AG04450 (cell line): Measurements from ENCODE around the gene IL37. TPM values are rescaled to one million over a fixed set of nuclear protein-coding genes. Genes with fewer than 3 reads are reported as not detected.

Source experiments
- CTCF ChIA-PET: fragments of 300-600, 350-600 bp; formaldehyde crosslinking; extraction: SDS; loops from one replicate; lab custom pipeline; 2022; ENCODE audit warnings: antibody characterized with exemption, inconsistent platforms; lab: Charles Lee
- POLR2A ChIA-PET: fragments of 350-600 bp; formaldehyde crosslinking; extraction: SDS; loops from one replicate; lab custom pipeline; 2021; ENCODE audit warnings: antibody characterized with exemption, inconsistent platforms; lab: Yijun Ruan, JAX
- DNase-seq: peaks from one replicate; pipeline ENCODE4 v3.0.0-alpha.2; 2011; ENCODE audit warnings: low read depth, low spot score
- H3K27ac ChIP-seq: one replicate; pipeline ENCODE4 v1.5.1; 2012; ENCODE audit warnings: low read depth, low read length, control low read depth
- H3K27me3 ChIP-seq: one replicate; pipeline ENCODE4 v1.6.0; 2012; ENCODE audit warnings: low read length; ENCODE audit not compliant: control insufficient read depth, insufficient read depth
- H3K4me3 ChIP-seq: 2 replicates; pipeline ENCODE4 v1.5.1; 2011; ENCODE audit warnings: mild to moderate bottlenecking, low read depth, low read length, control low read depth
- H3K9me3 ChIP-seq: 2 replicates; pipeline ENCODE4 v1.5.1; 2012; ENCODE audit warnings: low read length; ENCODE audit not compliant: control insufficient read depth, insufficient read depth
- polyA plus RNA-seq: library from polyadenylated mRNA; depleted of rRNA; stranded (reverse); fragments of >200 nt; gene quantifications from 2 replicates; pipeline ENCODE4 v1.2.3, GENCODE V29; 2011
- TF ChIP-seq, protein P1 (sequence below): IDR thresholded peaks from 2 replicates; pipeline ENCODE4 v1.5.1; 2011; ENCODE audit warnings: low read depth, low read length, control low read depth, inconsistent platforms

The IL37 gene
- polyA plus RNA-seq, 1 experiment: not detected

DNA sequence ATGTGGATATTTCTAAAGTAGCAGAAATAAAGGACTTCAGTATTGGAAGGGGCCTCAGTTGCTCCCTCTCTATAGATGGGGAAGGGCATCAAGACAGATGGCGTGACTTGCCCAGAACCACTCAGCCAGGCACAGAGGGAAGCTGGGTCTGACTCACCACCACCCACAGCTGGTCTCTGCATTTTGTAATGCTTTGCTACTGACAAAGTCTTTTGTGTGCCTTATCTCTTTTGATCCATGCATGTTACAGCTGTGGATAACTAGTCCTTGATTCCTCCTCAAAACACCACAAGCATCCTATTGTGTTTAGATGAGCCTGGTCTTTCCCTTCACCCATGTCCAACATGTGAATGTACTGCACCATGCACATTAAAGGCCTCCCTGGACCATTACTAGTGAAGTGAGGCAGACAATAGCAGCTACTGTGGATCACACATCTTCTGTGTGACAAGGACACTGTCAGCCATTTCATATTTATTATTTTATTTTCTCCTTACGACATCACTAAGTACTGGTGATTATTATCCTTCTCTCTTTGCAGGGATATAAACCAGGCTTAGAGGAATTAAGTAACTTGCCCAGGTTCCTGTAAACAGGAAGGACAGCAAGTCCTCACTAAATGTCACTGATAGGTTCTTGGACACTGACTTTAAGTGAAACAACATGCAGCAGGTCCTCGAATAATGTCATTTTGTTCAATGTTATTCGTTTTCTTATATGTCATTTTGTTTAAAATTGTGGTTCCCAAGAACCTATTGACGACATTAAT is 29.6 kb upstream of the IL37 start:
- no peaks in the 10 kb centered on the region for H3K27me3 ChIP-seq
- H3K4me3 ChIP-seq: no peak overlapping the region
- H3K27ac ChIP-seq: no peak overlapping the region
- peaks cover 3% of the 10 kb centered on the region; the same call in 1 of the 2 replicates for H3K9me3 ChIP-seq
- TF ChIP-seq, protein P1, sequence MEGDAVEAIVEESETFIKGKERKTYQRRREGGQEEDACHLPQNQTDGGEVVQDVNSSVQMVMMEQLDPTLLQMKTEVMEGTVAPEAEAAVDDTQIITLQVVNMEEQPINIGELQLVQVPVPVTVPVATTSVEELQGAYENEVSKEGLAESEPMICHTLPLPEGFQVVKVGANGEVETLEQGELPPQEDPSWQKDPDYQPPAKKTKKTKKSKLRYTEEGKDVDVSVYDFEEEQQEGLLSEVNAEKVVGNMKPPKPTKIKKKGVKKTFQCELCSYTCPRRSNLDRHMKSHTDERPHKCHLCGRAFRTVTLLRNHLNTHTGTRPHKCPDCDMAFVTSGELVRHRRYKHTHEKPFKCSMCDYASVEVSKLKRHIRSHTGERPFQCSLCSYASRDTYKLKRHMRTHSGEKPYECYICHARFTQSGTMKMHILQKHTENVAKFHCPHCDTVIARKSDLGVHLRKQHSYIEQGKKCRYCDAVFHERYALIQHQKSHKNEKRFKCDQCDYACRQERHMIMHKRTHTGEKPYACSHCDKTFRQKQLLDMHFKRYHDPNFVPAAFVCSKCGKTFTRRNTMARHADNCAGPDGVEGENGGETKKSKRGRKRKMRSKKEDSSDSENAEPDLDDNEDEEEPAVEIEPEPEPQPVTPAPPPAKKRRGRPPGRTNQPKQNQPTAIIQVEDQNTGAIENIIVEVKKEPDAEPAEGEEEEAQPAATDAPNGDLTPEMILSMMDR: no peak
- peak; percentile 42 for DNase-seq
- ChIA-PET CTCF (no interaction called here), POLR2A (no interaction called here)

DNA sequence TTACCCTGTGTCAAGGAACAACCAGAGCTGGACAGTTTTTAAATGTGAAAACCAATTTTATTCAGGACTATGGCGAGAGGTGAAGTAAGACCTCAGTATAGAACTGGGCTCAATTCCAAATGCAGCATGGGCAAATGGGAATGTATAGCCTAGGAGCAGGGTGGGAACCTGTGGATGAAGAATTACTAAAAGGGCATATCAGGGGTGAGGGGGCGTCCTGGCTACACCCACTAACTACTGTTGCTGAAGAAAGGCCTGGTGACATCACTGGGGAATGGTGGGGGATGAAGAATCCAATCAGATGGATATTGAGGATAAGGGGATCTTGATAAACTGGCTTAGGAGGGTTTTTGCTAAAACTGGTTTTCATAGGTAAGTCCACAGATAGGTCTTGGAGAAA is 27.3 kb upstream of the IL37 start:
- no peak overlapping the region for H3K27ac ChIP-seq
- POLR2A ChIA-PET: no interaction called here
- CTCF ChIA-PET: interaction anchor here (1.9 kb wide), 1 partner anchor 134 kb away, joined by 7 read pairs; no protein-coding TSS in a partner anchor

DNA sequence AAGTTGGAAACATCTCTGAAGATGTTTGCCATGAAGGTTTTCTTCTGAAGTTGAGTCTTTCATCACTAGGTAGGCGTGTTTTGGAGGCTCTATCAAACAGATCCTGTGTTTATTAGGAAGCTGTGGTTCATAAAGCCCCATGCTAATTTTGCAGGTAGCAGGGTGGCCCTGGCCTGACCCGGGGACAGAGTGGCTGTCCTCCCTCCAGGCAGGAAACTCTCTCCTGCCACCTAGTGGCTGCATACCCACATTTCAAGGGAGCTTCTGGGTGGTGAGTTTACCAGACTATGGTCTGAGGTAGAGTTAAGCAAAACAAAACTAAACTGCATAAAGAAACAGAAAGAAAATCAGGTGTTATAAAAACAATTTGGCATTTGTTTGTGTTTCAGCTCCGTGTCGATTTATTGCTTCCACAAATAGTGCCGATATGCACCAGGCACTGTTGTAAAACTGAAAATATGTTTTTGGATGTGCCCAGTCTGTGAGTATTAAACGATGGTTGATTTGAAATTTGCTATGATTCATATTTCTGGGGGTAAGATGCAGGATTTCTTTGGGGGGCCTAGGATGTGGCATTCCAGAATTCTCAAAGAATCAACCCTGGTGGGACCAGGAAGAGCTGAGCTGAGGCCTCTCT is 26.0 kb upstream of the IL37 start:
- TF ChIP-seq, protein P1: peak; percentile 64
- Histone ChIP-seq H3K27me3 (no peaks in the 10 kb centered on the region), H3K9me3 (no peaks in the 10 kb centered on the region), H3K27ac (no peak overlapping the region), H3K4me3 (no peak overlapping the region)
- no peak for DNase-seq
- ChIA-PET CTCF (interaction anchor here (0.6 to 3.2 kb wide), 14 partner anchors 18 to 285 kb away, joined by 3 to 38 read pairs (median 4); partner anchors contain the start of gene IL37), POLR2A (no interaction called here)

More for the DNA sequence above, 27.3 kb upstream of the IL37 start:
- Histone ChIP-seq H3K9me3 (no peaks in the 10 kb centered on the region; the same call in 1 of the 2 replicates), H3K27me3 (no peaks in the 10 kb centered on the region), H3K4me3 (no peak overlapping the region)
- TF ChIP-seq, protein P1: no peak
- DNase-seq: no peak

DNA sequence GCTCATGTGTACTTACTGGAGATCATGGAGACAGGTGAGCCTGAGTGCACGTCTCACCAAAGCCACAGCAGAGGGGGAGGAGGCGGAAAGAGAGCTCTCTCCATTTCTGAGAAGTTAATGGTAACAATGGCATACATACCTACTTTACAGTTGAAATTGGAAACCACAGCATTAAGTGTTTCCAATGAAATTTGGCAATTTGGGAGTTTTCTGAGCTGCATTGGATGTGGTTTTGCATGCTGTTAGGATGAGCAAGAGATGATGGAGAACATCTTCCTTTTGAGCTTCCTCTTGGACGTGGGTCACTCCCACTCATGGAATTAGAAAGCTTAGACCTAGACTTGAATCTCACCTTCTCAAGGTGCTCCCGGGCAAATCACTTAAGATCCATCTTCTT is 25.5 kb upstream of the IL37 start:
- Histone ChIP-seq H3K9me3 (no peaks in the 10 kb centered on the region), H3K27ac (no peak overlapping the region), H3K27me3 (no peaks in the 10 kb centered on the region), H3K4me3 (no peak overlapping the region)
- TF ChIP-seq, protein P1: no peak
- ChIA-PET CTCF (interaction anchor here (0.6 to 3.2 kb wide), 14 partner anchors 18 to 286 kb away, joined by 3 to 38 read pairs (median 4); partner anchors contain the start of gene IL37), POLR2A (no interaction called here)
- no peak for DNase-seq

DNA sequence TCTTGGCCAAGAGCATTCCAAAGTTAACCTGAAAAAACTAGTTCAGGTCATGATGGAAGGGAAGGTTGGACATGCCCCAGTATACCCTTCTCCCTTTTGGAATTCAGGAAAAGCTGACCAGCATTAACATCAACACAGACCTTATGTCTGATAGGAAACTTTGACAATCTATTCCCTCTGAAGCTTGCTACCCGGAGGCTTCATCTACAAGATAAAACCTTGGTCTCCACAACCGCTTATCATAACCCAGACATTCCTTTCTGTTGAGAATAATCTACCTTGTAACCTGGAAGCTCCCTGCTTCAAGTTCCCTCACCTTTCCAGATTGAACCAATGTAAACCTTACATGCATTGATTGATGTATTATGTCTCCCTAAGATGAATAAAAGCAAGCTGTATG is 24.7 kb upstream of the IL37 start:
- ChIA-PET POLR2A (no interaction called here), CTCF (interaction anchor here (0.6 to 3.2 kb wide), 5 partner anchors 25 to 157 kb away, joined by 3 to 38 read pairs (median 14); partner anchors contain the start of gene IL37)
- H3K27ac ChIP-seq: no peak overlapping the region
- no peaks in the 10 kb centered on the region for H3K27me3 ChIP-seq
- no peaks in the 10 kb centered on the region for H3K9me3 ChIP-seq
- DNase-seq: no peak
- no peak overlapping the region for H3K4me3 ChIP-seq
- TF ChIP-seq, protein P1: no peak
